Ovary (tissue), 10 donors: ENCODE measurements around the gene MRNIP. TPM values are rescaled to one million over a fixed set of nuclear protein-coding genes. Genes with fewer than 3 reads are reported as not detected.

Experiments used
- DNase-seq, 5 donors: peaks; one replicate each; pipeline ENCODE4 v3.0.0-alpha.2; 2019 to 2020
- H3K27ac ChIP-seq, 2 donors: fragments of 200-600 bp; one replicate each; pipeline versions ENCODE4 v1.5.1 to v1.8.0; 2019 to 2022
- H3K27me3 ChIP-seq: fragments of 200-600 bp; one replicate; pipeline ENCODE4 v1.8.0; 2022
- H3K36me3 ChIP-seq: fragments of 200-600 bp; sonication (generic); one replicate; pipeline ENCODE4 v1.5.1; 2019
- H3K4me1 ChIP-seq: one replicate; pipeline ENCODE4 v1.8.1; 2013; ENCODE audit warnings: mild to moderate bottlenecking, moderate library complexity; ENCODE audit not compliant: insufficient read depth
- H3K4me3 ChIP-seq: fragments of 200-600 bp; sonication (generic); one replicate; pipeline ENCODE4 v1.5.1; 2017
- H3K9me3 ChIP-seq, 2 donors: fragments of 200-600 bp in 1 of 2; sonication (generic) in 1 of 2; one replicate each; pipeline versions ENCODE4 v1.5.1 to v1.8.1; 2013 to 2019; ENCODE audit warnings: mild to moderate bottlenecking in 1 of 2, moderate library complexity in 1 of 2
- EP300 ChIP-seq: sonication (generic); formaldehyde crosslinking; IDR thresholded peaks from one replicate; pipeline ENCODE4 v1.6.1; 2017; ENCODE audit warnings: antibody characterized with exemption
- POLR2A ChIP-seq: fragments of 450-650 bp; IDR thresholded peaks from one replicate; pipeline ENCODE4 v1.6.1; 2017; ENCODE audit warnings: antibody characterized with exemption, mild to moderate bottlenecking, moderate library complexity
- WGBS, 3 donors: extraction: QIAGEN DNeasy Blood & Tissue Kit in 1 of 3; methylation state at CpG; one replicate each; pipeline versions ENCODE4 v1.1.5 to v1.1.7; 2013 to 2017; 5-methylcytosine and 5-hydroxymethylcytosine counted together
- intact Hi-C, 4 donors: fragments of 100-400 bp; cut with DNase I; formaldehyde crosslinking; loops; one replicate each; pipeline versions ENCODE4 v1.11.0 to v1.15.1; 2022 to 2023
- long read RNA-seq, 3 donors: library from polyadenylated mRNA in 2 of 3; unstranded in 2 of 3; transcript quantifications; one replicate each; pipeline ENCODE4 v2.0.0 and lab custom pipeline, GENCODE V29; 2021 to 2026
- polyA plus RNA-seq, 2 donors: library from polyadenylated mRNA; stranded (reverse); fragments of 200-250 nt in 1 of 2; fragments of 350-450 nt in 1 of 2; fragmentation: Illumina TruSeq in 1 of 2; extraction: RNeasy Lipid Tissue Mini Kit (QIAGEN cat#74804) in 1 of 2; gene quantifications; one replicate each; pipeline ENCODE4 v1.2.3, GENCODE V29; 2013 to 2014
- total RNA-seq, 7 donors: library from RNA; depleted of rRNA in 2 of 7; stranded (reverse); fragments of >200 nt in 2 of 7; fragmentation: NEBNext Ultra II Directional in 3 of 7; extraction: Animal tissue kit (Norgen Biotek cat#: 25700) in 3 of 7; gene quantifications; one replicate each; pipeline versions ENCODE4 v1.1.0 to v1.2.4, GENCODE V29; 2016 to 2023
- TF ChIP-seq, protein P1 (sequence below), 3 donors: fragments of 450-650 bp in 2 of 3; fragments of 200-600 bp in 1 of 3; IDR thresholded peaks; one replicate each; pipeline versions ENCODE4 v1.5.1 to v1.8.0; 2016 to 2022; ENCODE audit warnings: antibody characterized with exemption in 3 of 3, mild to moderate bottlenecking in 1 of 3
- donor health status: DM: no; HTN: no; CAD: no; lungs with moderate emphysema.
- donor health status: DM: no; HTN: no; CAD: no.
- donor health status: Bipolar disorder and iron deficiency.
- donor health status: DM: yes; HTN: yes; CAD: no.
- donor health status: DM: no; HTN: no; CAD: no.
- donor health status: DM: yes; HTN: yes; CAD: no.

Gene MRNIP
- total RNA-seq, result 10 to 100 TPM; 46.2 to 61.1 (median 50.3) TPM
- polyA plus RNA-seq, result 10 to 100 TPM; 26.9 to 59.3 TPM
- long read RNA-seq, donor 1, full-length matches to known transcripts, result 85 of 153 reads
- long read RNA-seq, donor 1, partial matches to known transcripts, result 5 of 153 reads
- long read RNA-seq, donor 1, other reads (novel, unspliced or antisense), result 63 of 153 reads
- long read RNA-seq, donor 2, full-length matches to known transcripts, result 23 of 23 reads
- long read RNA-seq, donor 2, partial matches to known transcripts, result 0 of 23 reads
- long read RNA-seq, donor 2, other reads (novel, unspliced or antisense), result 0 of 23 reads
- long read RNA-seq, donor 3, full-length matches to known transcripts, result 46 of 73 reads
- long read RNA-seq, donor 3, partial matches to known transcripts, result 5 of 73 reads
- long read RNA-seq, donor 3, other reads (novel, unspliced or antisense), result 22 of 73 reads

DNA sequence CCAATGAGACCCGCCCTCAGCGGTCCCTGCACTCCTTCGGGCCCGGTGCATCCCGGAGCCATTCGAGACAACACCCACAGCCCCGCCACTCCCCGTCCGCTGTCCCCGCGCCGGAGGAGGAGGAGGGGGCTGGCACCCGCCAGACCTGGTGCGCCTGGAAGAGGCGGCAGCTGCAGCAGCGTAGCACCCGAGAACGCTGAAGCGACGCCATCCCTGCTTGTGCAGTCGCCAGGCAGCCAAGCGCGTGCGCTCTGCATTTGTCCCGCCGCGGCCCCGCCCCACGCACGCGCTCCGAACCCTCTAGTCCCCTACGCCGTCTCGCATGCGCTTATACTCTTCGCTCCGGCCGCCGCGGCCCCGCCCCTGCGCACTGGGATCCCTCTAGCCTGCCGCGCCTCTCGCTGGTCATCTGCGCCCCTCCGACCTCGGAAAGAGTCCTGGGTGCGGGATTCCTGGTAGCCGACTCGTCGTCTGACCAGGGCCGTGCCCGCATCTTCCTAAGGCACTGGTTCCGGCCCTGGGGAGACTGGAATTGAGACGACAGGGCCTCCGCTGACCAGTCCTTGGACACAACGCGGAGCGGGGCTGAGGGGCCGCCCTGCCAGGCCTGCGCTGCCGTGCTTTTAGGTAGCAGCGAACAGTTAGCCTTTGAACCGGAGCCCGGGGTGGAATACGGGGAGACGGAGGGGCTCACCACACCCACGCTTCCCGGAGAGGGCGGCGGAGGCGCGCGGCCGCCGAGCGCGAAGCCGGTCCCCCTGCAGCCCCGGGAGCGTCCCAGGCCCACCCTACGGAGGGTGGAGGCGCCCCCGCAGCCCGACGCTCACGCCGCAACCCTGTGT lies at the start of gene MRNIP:
Gene MRNIP (minus strand): TSS at position 232 of the 842 bp plus-strand sequence. CDS start 21 bp downstream, at position 211.
- Histone ChIP-seq H3K9me3 (no peaks in the 10 kb centered on the region), H3K36me3 (no peaks in the 10 kb centered on the region), H3K4me1 (peaks cover 2% of the 10 kb centered on the region), H3K27me3 (no peaks in the 10 kb centered on the region), H3K4me3 (peak within 1 kb of the TSS; percentile 79), H3K27ac (peak within 1 kb of the TSS; percentile 71 to 86)
- intact Hi-C loops, result loop anchor here in 1 of 4 donors (10.0 kb wide), 1 partner anchor 64 kb away; the partner anchor contains the start of gene LTC4S
- TF ChIP-seq, protein P1, sequence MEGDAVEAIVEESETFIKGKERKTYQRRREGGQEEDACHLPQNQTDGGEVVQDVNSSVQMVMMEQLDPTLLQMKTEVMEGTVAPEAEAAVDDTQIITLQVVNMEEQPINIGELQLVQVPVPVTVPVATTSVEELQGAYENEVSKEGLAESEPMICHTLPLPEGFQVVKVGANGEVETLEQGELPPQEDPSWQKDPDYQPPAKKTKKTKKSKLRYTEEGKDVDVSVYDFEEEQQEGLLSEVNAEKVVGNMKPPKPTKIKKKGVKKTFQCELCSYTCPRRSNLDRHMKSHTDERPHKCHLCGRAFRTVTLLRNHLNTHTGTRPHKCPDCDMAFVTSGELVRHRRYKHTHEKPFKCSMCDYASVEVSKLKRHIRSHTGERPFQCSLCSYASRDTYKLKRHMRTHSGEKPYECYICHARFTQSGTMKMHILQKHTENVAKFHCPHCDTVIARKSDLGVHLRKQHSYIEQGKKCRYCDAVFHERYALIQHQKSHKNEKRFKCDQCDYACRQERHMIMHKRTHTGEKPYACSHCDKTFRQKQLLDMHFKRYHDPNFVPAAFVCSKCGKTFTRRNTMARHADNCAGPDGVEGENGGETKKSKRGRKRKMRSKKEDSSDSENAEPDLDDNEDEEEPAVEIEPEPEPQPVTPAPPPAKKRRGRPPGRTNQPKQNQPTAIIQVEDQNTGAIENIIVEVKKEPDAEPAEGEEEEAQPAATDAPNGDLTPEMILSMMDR (IDR thresholded peaks at IDR 0.05), result peak in 2 of 3 donors; percentile 13 to 54
- TF ChIP-seq POLR2A (peak; percentile 55), EP300 (no peak)
- 0 to 1% (median 1%) methylated on average over 82 to 90 of the region's 90 CpGs for WGBS, 3 donors
- DNase-seq, result peak; percentile 95 to 98 (median 96)

- intact Hi-C loops, result loop anchor here in 3 of 4 donors (10.0 kb wide), 5 partner anchors 83 to 167 kb away; partner anchors contain the start of genes RNF130 (in 2 of the 3), LTC4S (in 1 of the 3), MGAT4B (in 1 of the 3) and SQSTM1 (in 1 of the 3)
- Histone ChIP-seq H3K9me3 (no peaks in the 10 kb centered on the region), H3K27ac (peak within 1 kb of the TSS; percentile 60 to 65), H3K36me3 (no peaks in the 10 kb centered on the region), H3K4me1 (peaks cover 9% of the 10 kb centered on the region), H3K4me3 (peak within 1 kb of the TSS; percentile 62), H3K27me3 (no peaks in the 10 kb centered on the region)
- WGBS, 3 donors, result 0 to 1% (median 1%) methylated on average over 47 to 105 of the region's 105 CpGs
- peak; percentile 74 to 88 (median 83) for DNase-seq
- TF ChIP-seq POLR2A, result no peak
- TF ChIP-seq, protein P1 (IDR thresholded peaks at IDR 0.05), result peak in 2 of 3 donors; percentile 41 to 42
These were observed 49.1 kb upstream of the MRNIP start, which contains the start of gene TBC1D9B for GRCh38 chr5:179907556-179908324. Gene TBC1D9B (minus strand): TSS chr5:179907897. CDS start chr5:179907821, 76 bp downstream.

GRCh38 chr5:179906795-179907555 lies 48.4 kb upstream of the MRNIP start:
- Histone ChIP-seq H3K36me3 (no peaks in the 10 kb centered on the region), H3K27me3 (no peaks in the 10 kb centered on the region), H3K27ac (peak overlapping the region; percentile 60 to 65), H3K4me1 (peaks cover 10% of the 10 kb centered on the region), H3K4me3 (peak overlapping the region; percentile 62), H3K9me3 (no peaks in the 10 kb centered on the region)
- TF ChIP-seq EP300 (no peak), POLR2A (no peak)
- TF ChIP-seq, protein P1 (IDR thresholded peaks at IDR 0.05), result no peak
- DNase-seq, result peak in 4 of 5 donors; percentile 33 to 61 (median 52)
- intact Hi-C loops, result loop anchor here in 3 of 4 donors (10.0 kb wide), 5 partner anchors 82 to 168 kb away; partner anchors contain the start of genes RNF130 (in 2 of the 3), LTC4S (in 1 of the 3), MGAT4B (in 1 of the 3) and SQSTM1 (in 1 of the 3)
- 3 to 4% (median 3%) methylated on average over 43 to 49 of the region's 50 CpGs for WGBS, 3 donors
